ENCODE results near the gene NRXN2.
"Not testable (repeated sequence)": the region's sequence is repeated elsewhere in the genome, so short reads cannot be mapped to it uniquely, and the experiment has no call there.

NRXN2 gene

DNA sequence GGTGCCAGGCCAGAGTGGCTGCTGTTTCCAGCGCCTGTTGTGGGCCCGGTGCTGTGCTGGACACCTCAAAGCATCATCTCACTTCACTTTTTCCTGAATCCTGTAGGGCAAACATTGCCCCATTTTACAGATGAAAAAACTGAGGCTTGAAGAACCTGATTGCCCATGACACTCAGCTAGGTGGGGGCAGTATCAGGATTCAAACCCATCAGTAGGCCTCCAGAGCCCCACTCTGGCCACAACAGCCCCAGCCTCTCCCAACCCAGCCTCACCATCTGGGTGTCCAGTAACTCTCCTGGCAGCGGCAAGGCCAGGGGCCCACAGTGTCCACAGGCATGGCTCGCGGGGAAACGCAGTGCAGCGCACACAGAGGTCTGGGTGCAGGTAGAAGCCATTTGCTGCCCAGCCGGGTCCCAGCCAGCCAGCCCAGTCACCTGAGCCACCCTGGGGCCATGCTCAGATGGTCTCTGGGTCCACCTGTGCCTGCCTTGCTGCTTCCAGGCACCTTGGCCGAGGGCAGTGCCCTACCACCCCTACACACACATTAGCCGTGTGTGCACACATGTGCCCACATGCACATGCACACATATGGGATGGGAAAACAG, 120.4 kb downstream of the NRXN2 start:
- DNase-seq, result no peak

DNA sequence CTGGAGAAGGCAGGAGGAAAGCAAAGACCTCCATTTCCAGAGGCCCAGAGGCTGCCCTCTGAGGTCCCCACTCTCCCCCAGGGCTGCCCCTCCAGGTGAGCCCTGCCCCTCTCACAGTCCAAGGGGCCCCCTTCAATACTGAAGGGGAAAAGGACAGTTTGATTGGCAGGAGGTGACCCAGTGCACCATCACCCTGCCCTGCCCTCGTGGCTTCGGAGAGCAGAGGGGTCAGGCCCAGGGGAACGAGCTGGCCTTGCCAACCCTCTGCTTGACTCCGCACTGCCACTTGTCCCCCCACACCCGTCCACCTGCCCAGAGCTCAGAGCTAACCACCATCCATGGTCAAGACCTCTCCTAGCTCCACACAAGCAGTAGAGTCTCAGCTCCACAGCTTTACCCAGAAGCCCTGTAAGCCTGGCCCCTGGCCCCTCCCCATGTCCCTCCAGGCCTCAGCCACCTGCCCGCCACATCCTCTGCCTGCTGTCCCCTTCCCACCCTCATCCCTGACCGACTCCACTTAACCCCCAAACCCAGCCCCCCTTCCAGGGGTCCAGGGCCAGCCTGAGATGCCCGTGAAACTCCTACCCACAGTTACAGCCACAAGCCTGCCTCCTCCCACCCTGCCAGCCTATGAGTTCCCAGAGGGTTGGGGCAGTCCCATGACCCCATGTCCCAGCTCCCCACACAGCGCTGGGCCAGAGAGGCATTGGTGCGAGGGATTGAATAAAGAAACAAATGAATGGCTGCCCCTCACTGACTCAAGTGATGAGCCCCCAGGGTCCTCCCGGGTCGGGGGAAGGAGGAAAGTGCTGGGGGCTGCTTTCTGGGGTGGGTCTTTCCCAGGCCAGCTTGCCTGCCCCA, 121.2 kb downstream of the NRXN2 start:
- DNase-seq, result no peak

DNA sequence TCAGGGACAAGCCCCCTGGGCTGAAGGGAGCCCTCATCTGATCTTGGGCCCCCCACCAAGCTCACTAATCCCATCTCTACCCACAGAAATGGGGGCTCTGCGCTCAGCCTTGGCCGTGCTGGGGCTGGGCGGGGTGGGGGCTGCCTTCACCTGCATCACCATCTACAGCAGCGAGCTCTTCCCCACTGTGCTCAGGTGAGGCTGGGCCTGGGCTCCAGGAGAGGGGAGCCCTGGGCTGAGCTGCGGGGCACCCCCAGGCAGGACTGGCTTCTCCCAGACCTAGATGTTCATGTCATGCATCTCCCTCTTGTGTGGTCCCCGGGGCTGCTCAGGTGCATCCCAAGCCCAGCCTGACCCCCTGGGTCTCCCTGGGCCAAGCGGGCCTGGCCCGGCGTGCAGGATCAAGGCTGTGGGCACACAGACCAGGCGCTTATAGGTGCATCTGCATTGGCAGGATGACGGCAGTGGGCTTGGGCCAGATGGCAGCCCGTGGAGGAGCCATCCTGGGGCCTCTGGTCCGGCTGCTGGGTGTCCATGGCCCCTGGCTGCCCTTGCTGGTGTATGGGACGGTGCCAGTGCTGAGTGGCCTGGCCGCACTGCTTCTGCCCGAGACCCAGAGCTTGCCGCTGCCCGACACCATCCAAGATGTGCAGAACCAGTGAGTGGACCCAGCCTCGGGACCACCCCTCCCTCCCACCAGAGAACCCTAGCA, 122.6 kb downstream of the NRXN2 start:
- no peak for DNase-seq

DNA sequence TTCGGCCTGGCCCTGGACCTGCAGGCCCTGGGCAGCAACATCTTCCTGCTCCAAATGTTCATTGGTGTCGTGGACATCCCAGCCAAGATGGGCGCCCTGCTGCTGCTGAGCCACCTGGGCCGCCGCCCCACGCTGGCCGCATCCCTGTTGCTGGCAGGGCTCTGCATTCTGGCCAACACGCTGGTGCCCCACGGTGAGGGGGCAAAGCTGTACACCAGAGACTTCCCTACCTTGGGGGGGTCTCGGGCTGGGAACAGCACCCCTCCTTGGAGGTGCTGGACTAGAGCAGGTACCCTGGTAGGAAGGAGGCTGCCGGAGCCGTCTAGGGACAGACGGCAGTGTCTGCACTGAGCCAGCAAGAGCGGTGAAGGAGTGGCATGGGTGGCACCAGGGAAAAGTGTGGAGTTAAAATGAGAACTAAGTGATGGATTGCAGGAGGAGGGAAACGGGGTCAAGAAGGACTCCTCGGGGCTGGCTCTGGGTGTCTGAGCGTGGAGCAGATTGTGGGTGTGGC, 123.2 kb downstream of the NRXN2 start:
- no peak for DNase-seq

DNA sequence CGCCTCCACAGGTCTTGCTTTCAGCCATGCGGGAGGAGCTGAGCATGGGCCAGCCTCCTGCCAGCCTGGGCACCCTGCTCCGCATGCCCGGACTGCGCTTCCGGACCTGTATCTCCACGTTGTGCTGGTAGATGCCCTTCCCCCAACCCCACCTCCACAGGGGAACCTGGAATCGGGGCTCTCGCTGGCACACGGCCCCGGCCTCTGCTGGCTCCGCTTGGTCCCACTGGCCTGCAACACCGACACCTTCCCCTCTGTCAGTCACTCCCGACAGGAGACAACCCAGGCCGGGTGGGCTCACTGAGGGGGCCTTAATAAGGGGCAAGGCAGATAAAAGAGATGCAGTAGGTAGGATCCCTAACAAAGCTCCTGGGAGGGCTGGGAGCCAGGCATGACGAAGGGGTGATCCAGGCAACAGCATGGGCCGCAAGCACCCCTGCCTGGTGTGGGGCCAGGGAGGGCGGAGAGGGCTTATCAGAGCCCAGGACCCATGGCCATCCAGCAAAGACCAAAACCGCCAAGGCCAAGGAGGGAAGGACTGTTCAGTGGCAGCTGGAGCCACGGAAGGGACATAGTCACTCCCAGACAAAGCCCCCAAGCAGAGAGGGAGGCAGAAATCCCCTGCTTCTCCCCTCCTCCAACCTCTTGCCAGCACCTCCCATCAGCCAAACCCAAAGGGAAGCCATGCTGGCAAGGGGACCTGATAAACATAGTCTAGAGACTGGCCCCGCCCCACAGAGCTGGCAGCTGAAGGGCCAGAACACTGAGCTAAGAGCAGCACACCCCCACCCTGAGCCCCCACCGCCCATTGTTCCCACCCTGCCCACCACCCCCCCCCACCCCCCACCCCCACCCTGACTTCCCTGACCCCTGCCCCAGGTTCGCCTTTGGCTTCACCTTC, 124.0 kb downstream of the NRXN2 start:
- no peak for DNase-seq

DNA sequence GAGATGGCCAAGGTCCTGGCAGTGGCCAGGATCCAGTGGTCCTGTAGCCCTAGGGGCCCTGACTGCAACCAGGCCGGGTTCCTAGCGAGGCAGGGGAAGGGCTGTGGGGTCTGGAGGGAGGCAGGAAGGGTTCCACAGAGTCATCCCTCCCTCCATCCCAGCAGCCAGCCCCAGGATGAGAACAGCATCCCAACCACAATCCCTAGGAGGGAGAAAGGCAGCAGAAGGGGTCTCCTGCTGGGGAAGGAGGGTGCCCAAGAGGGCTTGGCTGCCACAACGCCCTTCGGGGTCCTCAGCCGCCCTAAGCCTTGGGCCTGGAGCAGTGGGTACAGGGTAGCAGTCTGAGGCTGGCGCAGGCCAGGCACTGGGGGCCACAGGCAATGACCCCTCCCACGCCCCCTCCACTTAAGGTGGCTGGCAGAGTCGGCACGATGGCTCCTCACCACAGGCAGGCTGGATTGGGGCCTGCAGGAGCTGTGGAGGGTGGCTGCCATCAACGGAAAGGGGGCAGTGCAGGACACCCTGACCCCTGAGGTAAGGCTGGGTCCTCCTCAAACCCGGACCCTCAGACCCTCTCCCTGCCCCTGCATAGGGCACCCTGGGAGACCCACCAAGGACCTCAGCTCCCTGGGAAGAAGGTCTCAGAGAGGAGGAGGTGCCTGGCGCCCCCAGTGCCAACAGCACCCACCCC, 124.7 kb downstream of the NRXN2 start:
- DNase-seq, result peak; percentile 12

DNA sequence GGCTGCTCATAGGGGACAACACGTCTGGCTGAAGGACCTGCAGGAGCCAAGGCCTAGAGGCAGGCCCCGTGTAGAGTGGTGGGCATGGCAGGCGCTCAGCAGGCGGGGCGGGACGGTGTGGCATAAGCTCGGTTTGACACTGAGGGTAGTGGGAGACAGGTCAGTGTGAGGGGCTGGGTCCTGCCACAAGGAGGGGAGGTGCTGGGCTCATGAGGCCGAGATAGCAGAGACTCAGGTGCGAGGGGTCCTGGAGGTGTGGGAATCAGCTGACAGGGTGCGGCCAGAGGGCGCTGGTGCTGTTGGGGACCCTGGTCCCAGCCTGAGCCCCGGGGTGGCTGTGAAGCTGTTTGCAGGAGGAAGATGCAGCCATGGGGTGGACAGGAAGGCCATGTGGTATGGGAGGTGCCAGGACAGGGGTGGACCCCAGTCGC, 125.3 kb downstream of the NRXN2 start:
- peak; percentile 3 for DNase-seq

DNA sequence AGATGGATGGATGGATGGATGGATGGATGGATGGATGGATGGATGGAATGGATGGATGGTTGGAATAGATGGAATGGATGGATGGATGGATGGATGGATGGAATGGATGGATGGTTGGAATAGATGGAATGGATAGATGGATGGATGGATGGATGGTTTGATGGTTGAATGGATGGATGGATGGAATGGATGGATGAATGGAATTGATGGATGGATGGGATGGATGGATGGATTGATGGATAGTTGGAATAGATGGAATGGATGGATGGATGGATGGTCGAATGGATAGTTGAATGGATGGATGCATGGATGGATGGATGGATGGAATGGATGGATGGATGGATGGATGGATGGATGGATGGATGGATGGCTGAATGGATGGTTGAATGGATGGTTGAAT, 127.1 kb downstream of the NRXN2 start:
- not testable (repeated sequence) for DNase-seq

DNA sequence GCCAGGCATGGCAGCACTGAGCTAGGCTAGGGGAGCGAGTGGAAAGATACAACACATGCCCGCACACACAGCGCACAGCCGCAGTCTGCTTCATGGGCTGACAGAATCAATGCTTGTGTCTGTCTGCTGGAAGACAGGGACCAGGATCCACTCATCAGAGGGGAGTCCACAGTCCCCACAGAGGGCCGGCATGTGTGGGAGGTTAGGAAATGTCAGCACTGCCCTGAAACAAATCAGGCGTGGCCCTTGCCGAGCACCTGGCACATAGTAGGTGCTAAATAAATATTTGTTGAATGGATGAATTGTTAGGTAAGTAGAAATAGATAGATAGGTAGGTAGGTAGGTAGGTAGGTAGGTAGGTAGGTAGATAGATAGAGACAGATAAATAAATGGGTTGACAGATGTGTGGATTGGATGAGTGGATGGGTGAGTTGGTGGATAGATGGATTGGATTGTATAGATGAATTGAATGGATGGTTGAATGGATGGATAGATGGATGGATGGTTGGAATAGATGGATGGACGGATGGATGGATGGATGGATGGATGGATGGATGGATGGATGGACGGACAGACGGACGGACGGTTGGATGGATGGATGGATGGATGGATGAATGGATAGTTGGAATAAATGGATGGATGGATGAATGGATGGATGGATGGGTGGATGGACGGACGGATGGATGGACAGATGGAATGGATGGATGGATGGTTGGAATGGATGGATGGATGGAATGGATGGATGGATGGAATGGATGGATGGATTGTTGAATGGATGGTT, 128.6 kb downstream of the NRXN2 start:
- DNase-seq, result no peak

DNA sequence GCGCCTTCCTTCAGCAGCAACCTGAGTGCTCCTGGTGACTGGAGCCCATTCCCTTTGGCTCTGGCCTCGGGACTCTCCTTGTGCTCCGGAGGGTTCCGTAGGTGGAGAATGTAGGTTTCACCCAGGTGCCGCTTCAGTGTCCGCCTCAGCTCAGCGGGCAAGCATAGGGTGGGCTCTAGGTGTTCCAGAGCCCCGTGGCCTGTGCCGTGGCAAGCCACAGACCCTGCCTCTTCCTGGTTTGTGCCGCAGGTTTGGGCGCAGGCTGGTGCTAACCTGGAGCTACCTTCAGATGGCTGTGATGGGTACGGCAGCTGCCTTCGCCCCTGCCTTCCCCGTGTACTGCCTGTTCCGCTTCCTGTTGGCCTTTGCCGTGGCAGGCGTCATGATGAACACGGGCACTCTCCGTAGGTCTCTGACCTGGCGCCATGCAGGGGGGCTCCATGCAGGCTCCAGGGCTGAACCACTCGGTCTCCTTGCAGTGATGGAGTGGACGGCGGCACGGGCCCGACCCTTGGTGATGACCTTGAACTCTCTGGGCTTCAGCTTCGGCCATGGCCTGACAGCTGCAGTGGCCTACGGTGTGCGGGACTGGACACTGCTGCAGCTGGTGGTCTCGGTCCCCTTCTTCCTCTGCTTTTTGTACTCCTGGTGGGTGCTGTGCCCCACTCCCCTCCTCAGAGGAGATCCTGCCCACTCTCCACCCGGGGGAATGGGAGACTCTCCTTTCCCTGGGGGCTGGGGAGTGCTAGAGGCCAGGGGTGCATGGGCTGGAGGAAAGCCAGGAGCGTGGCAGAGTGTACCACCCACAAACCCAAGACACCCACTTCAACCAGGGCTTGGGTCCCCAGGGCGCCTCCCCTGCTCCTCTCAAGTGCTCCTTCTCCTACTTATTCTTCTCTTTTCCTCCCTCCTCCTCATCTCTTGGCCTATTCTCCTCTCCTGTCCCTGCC, 129.6 kb downstream of the NRXN2 start:
- peak; percentile 24 for DNase-seq

DNA sequence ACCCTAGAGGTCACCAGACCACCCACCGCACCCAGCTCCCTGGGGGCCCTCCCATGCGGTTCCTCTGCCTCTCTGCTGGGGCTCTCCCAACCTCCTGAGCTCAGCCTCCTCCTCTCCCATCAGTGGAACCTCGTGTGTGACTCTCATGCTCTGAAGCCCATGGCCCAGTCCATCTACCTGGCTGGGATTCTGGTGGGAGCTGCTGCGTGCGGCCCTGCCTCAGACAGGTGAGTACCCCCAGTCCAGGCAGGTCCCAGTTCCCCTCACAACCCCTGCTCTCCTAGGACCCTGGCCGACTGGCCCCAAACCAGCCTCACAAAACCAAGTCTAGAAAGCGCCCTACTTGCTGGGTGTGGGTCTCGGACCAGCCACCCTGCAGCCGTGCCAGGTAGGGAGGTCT, 130.3 kb downstream of the NRXN2 start:
- DNase-seq, result peak; percentile 17

DNA sequence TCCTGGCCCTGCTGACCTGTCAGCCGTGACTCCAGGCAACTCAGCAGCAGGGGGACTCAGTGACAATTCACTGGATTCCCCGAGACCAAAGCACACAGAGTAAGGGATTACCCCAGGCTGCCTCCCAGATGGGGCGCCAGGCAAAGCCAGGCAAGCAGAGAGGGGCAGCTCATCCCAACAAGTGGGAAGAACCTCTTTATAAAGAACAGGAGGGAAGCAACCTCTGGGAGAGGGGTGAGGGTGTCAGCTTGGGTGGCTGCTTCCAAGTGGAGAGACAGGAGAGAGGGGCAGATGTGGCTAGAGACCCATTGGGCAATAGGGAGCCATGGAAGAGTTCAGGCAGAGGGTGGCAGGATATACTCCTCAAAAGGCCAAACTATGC, 130.8 kb downstream of the NRXN2 start:
- no peak for DNase-seq

DNA sequence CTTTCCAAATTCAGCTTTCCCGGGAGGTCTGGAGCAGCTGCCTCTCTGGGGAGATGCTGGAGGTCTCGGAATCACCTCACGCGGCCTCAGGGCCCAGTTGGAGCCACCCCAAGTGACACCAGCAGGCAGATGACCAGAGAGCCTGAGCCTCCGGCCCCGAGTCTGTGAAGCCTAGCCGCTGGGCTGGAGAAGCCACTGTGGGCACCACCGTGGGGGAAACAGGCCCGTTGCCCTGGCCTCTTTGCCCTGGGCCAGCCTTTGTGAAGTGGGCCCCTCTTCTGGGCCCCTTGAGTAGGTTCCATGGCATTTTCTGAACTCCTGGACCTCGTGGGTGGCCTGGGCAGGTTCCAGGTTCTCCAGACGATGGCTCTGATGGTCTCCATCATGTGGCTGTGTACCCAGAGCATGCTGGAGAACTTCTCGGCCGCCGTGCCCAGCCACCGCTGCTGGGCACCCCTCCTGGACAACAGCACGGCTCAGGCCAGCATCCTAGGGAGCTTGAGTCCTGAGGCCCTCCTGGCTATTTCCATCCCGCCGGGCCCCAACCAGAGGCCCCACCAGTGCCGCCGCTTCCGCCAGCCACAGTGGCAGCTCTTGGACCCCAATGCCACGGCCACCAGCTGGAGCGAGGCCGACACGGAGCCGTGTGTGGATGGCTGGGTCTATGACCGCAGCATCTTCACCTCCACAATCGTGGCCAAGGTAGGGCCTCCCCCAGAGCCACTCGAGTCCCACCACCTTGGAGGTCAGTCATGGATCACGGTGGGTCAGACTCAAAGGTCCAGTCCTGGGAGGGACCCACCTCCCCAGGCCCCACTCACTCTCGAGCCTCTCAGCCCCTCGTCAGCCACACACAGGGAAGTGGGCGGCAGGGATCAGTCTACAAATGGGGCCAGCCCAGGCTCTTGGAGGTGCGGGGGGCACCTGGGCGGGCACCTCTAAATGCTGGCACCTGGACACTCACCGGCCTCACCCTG, 131.5 kb downstream of the NRXN2 start:
- DNase-seq, result peak; percentile 22

DNA sequence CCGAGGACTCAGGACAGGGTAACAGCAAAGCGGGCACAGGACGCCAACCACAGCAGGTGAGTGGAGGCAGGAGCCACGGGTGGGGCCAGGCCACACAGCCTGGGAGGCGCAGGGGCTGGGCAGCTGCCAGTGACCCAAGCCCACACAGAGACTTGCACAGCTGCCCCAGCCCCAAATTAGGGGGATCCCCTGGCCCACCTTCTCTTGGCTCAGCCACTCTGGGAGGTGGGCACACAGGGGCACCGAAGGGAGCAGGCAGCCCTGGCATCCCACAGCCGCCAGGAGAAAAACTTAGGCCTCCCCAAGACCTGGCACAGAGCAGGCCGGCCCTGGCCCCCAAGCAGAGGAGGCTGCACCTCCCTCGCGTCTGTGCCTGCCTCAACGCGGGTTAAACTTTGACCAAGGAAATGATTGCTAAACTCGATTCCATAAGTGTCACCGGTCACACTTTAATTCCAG, 132.2 kb downstream of the NRXN2 start, which contains the start of gene SLC22A12:
SLC22A12 (plus strand) TSS at position 458 of the 459 bp plus-strand sequence. CDS start 337 bp downstream, outside the sequence.
- DNase-seq, result peak; percentile 3

DNA sequence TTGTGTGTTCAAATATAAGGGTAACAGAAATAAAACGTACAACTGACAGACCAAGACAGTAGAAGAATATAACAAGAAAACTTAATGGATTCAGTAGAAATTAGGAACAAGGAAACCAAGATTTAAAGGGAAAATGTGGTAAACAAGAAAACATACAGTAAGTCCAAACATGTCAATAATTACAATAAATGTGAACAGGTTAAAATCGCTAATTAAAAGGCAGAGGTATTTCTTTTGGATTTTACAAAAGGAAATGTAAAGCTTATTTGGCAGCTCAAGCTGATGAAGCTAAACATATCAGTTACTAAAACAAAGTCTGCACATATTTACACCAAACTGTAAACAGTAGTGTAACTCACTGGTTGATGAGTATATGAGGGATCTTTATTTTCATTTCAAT, 134.3 kb downstream of the NRXN2 start:
- DNase-seq, result no peak

DNA sequence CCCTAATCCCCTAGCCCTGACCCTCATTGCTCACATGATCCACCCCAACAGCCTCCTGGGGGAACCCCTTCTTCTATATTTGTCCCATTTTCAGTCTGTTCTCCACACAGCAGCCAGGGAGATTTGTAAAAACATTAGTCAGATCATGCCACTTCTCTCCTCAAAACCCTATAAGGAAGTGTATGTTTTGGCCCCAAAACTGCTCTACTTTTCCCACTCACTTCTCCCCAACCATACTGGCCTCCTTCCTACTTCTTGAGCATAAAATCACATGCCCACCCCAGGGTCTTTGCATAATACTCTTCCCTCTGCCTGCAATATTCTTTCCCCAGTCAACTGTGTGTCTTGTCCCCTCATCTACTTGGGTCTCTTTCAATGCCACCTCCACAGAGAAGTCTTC, 136.6 kb downstream of the NRXN2 start:
- DNase-seq, result no peak

DNA sequence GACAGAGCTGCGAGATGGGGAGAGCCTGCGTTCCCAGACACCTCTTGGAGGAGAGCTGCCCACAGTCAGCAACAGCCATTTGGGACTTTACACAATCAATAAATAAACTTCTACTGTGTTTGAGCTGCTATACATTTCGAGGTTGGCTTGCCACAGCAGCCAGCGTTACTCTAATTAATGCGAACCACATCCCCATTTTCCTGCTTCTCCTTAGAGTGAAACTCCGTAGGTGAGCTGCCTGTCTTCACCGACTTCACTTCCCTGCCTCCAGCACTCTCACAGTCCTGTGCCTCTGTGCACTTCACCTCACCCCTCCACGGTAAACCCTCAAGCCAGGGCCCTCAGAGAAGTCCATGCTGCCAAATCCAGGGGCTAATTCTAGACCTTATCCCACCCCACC, 137.8 kb downstream of the NRXN2 start:
- DNase-seq, result no peak
